PC-3 (cell line): ENCODE data around the gene PRPF40B. TPM values are rescaled to one million over a fixed set of nuclear protein-coding genes. Genes with fewer than 3 reads are reported as not detected.

Source experiments
- ATAC-seq: fragments of 200-7000 bp; cut with Tn5 transposase; 2 replicates; pipeline ENCODE4 v1.9.1; 2020; ENCODE audit warnings: mild to moderate bottlenecking, moderate library complexity
- BruUV-seq: library from RNA; stranded (reverse); fragments of 400-500 nt; replicated peaks from 2 replicates; lab custom pipeline; 2021; lab: Mats Ljungman, UMichigan
- CTCF ChIA-PET: fragments of 300-600 bp; sonication (Branson Sonifier 250); formaldehyde crosslinking; loops from one replicate; lab custom pipeline; 2022; ENCODE audit warnings: antibody characterized with exemption; lab: Charles Lee
- POLR2A ChIA-PET: fragments of 300-600 bp; sonication (Branson Sonifier 250); formaldehyde crosslinking; loops from one replicate; lab custom pipeline; 2022; ENCODE audit warnings: antibody characterized with exemption; ENCODE audit not compliant: unreplicated experiment; lab: Charles Lee
- DNase-seq: peaks from one replicate; pipeline ENCODE4 v3.0.0-alpha.2; 2015
- H2AFZ ChIP-seq: fragments of 300-600 bp; sonication (generic); 2 replicates; pipeline ENCODE4 v1.6.0; 2016; ENCODE audit warnings: antibody characterized with exemption, low read length
- H3F3A ChIP-seq: fragments of 300-600 bp; sonication (generic); one replicate; pipeline ENCODE4 v1.6.0; 2017; ENCODE audit warnings: antibody characterized with exemption, low read length, control low read depth, mild to moderate bottlenecking; ENCODE audit not compliant: unreplicated experiment
- H3K27ac ChIP-seq: fragments of 300-600 bp; sonication (generic); 2 replicates; pipeline ENCODE4 v1.5.1; 2016; ENCODE audit warnings: mild to moderate bottlenecking, low read length
- H3K27me3 ChIP-seq: fragments of 300-600 bp; sonication (generic); 2 replicates; pipeline ENCODE4 v1.6.1; 2016; ENCODE audit warnings: low read length, mixed read lengths
- H3K36me3 ChIP-seq: fragments of 300-600 bp; sonication (generic); 2 replicates; pipeline ENCODE4 v1.6.1; 2016; ENCODE audit warnings: low read depth, mixed run types, low read length, mixed read lengths
- H3K4me1 ChIP-seq: fragments of 300-600 bp; sonication (generic); 2 replicates; pipeline ENCODE4 v1.5.1; 2016; ENCODE audit warnings: low read length; ENCODE audit not compliant: insufficient read depth
- H3K4me2 ChIP-seq: fragments of 300-600 bp; sonication (generic); 2 replicates; pipeline ENCODE4 v1.6.0; 2016; ENCODE audit warnings: low read length
- H3K4me3 ChIP-seq: fragments of 300-600 bp; sonication (generic); 2 replicates; pipeline ENCODE4 v1.5.1; 2016; ENCODE audit warnings: mild to moderate bottlenecking, low read length, mixed read lengths
- H3K79me2 ChIP-seq: fragments of 300-600 bp; sonication (generic); 2 replicates; pipeline ENCODE4 v1.6.1; 2017; ENCODE audit warnings: low read length, mixed read lengths
- H3K9ac ChIP-seq: fragments of 300-600 bp; sonication (generic); 2 replicates; pipeline ENCODE4 v1.6.0; 2016; ENCODE audit warnings: mild to moderate bottlenecking, low read length
- H3K9me2 ChIP-seq: fragments of 300-600 bp; sonication (generic); replicated peaks from 2 replicates; pipeline ENCODE4 v1.6.1; 2016; ENCODE audit warnings: mixed run types, low read length, mixed read lengths
- H3K9me3 ChIP-seq: fragments of 300-600 bp; sonication (generic); 2 replicates; pipeline ENCODE4 v1.6.1; 2016; ENCODE audit warnings: low read length, mixed read lengths
- H4K20me1 ChIP-seq: fragments of 300-600 bp; sonication (generic); 2 replicates; pipeline ENCODE4 v1.6.1; 2016; ENCODE audit warnings: low read length, mixed read lengths
- EZH2 ChIP-seq: fragments of 300-600 bp; sonication (generic); IDR thresholded peaks from one replicate; pipeline ENCODE4 v1.6.1; 2017; ENCODE audit warnings: antibody characterized with exemption, mild to moderate bottlenecking, low read length; ENCODE audit not compliant: unreplicated experiment
- EZH2phosphoT487 ChIP-seq: fragments of 300-600 bp; sonication (generic); IDR thresholded peaks from 2 replicates; pipeline ENCODE4 v1.6.1; 2018; ENCODE audit warnings: mild to moderate bottlenecking, antibody characterized with exemption, low read length, borderline replicate concordance
- intact Hi-C: fragments of 100-400 bp; cut with micrococcal nuclease; formaldehyde crosslinking; loops from 2 replicates; pipeline ENCODE4 v1.9.0; 2023
- total RNA-seq: library from RNA; depleted of rRNA; stranded (reverse); fragments of >200 nt; gene quantifications from 2 replicates; pipeline ENCODE4 v1.2.3, GENCODE V29; 2014
- TF ChIP-seq, protein P1 (sequence below): fragments of 300-600 bp; sonication (generic); conservative IDR thresholded peaks from 2 replicates; pipeline ENCODE4 v1.5.1; 2017; ENCODE audit warnings: antibody characterized with exemption, low read depth, mild to moderate bottlenecking, low read length

The PRPF40B gene
- total RNA-seq, 1 experiment from 2014 or later: 17.7 TPM

DNA sequence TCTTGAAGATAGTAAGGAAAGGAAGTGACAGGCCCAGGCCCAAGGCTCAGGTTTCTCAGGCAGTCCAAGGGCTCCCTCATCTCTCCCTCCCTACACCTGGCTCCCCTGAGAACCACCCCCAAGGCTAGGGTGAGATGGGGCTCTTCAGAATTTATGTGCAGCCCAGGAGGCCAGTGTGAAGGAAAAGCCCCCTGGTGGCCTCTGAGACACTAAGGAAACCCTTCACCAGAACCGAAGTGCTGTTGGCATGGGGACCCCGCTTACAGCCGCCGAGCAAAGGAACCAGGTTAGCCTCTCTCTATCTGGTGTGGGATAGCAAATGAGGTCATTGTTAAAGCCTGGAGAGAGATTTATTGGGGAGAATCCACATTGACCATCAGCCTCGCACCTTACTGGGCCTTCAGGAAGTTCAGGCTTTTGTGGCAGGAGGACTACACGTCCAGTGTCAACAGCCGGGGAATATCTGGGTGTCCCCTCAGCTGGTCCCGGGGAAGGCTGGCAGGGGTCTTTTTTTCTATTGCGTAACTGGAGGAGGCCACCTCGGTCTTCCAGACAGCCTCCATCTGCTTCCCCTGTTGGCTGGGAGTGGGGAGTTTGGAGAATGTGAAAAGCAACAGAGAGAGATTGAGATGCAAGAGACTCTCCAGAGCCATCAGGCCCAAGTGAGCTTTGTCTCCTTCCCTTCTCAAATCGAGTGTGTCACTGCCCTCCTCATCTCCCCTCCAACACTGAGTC lies 36.0 kb upstream of the PRPF40B start:
- Histone ChIP-seq H3K9ac (no peak overlapping the region), H3K79me2 (no peaks in the 10 kb centered on the region), H3K27ac (no peak overlapping the region), H4K20me1 (no peaks in the 10 kb centered on the region), H3K9me2 (no peaks in the 10 kb centered on the region), H3K27me3 (no peaks in the 10 kb centered on the region), H3F3A (no peaks in the 10 kb centered on the region), H3K9me3 (no peaks in the 10 kb centered on the region), H2AFZ (no peak overlapping the region), H3K4me2 (no peak overlapping the region), H3K36me3 (peaks cover 17% of the 10 kb centered on the region; the same call in 1 of the 2 replicates), H3K4me3 (no peak overlapping the region), H3K4me1 (no peaks in the 10 kb centered on the region)
- CTCF ChIA-PET: no interaction called here
- no TSS peak for BruUV-seq
- intact Hi-C loops: no loop called here
- TF ChIP-seq EZH2 (no peak), EZH2phosphoT487 (no peak)
- TF ChIP-seq, protein P1, sequence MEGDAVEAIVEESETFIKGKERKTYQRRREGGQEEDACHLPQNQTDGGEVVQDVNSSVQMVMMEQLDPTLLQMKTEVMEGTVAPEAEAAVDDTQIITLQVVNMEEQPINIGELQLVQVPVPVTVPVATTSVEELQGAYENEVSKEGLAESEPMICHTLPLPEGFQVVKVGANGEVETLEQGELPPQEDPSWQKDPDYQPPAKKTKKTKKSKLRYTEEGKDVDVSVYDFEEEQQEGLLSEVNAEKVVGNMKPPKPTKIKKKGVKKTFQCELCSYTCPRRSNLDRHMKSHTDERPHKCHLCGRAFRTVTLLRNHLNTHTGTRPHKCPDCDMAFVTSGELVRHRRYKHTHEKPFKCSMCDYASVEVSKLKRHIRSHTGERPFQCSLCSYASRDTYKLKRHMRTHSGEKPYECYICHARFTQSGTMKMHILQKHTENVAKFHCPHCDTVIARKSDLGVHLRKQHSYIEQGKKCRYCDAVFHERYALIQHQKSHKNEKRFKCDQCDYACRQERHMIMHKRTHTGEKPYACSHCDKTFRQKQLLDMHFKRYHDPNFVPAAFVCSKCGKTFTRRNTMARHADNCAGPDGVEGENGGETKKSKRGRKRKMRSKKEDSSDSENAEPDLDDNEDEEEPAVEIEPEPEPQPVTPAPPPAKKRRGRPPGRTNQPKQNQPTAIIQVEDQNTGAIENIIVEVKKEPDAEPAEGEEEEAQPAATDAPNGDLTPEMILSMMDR: peak; percentile 27; the same call in 1 of the 2 replicates
- POLR2A ChIA-PET: no interaction called here
- DNase-seq: no peak
- ATAC-seq: no peak

DNA sequence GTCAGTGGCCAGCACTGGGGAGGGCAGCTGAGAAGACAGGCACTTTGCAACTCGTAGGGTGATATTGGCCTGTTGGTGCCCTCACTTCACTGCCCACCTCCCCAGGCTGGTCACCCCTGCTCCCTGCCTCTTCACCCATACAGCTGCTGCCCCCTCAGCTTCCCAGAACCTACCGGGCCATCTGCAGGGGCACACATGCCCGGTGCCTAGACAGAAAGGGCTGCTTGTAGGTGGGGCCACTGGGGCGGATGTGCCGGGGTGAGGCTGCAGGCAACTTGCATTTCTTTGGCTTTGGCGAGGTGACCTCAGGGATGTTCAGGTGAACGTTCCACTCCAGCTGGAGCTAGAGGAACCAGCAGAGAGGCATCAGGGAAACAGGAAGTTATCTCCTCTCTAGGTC lies 35.1 kb upstream of the PRPF40B start:
- ChIA-PET POLR2A (no interaction called here), CTCF (no interaction called here)
- Histone ChIP-seq H4K20me1 (no peaks in the 10 kb centered on the region), H3K4me2 (no peak overlapping the region), H3K27me3 (no peaks in the 10 kb centered on the region), H3K27ac (no peak overlapping the region), H3K4me3 (no peak overlapping the region), H3K79me2 (no peaks in the 10 kb centered on the region), H2AFZ (no peak overlapping the region), H3K9ac (no peak overlapping the region), H3K36me3 (peaks cover 17% of the 10 kb centered on the region; the same call in 1 of the 2 replicates), H3K9me2 (no peaks in the 10 kb centered on the region), H3K9me3 (no peaks in the 10 kb centered on the region), H3K4me1 (no peaks in the 10 kb centered on the region), H3F3A (no peaks in the 10 kb centered on the region)
- intact Hi-C loops: no loop called here
- no peak for DNase-seq
- BruUV-seq: no TSS peak
- no peak for ATAC-seq
- TF ChIP-seq, protein P1: no peak
- TF ChIP-seq EZH2phosphoT487: no peak
- TF ChIP-seq EZH2: no peak
